PC-9 (cell line): ENCODE data around the gene TM9SF1. TPM values are rescaled to one million over a fixed set of nuclear protein-coding genes. Genes with fewer than 3 reads are reported as not detected.

ENCODE experiments used
- BruUV-seq: library from RNA; stranded (reverse); fragments of 400-500 nt; replicated peaks from 2 replicates; lab custom pipeline; 2021; lab: Mats Ljungman, UMichigan
- CTCF ChIA-PET: fragments of 300-600 bp; sonication (Branson Sonifier 250); formaldehyde crosslinking; loops from one replicate; lab custom pipeline; 2022; ENCODE audit warnings: antibody characterized with exemption; lab: Charles Lee
- POLR2A ChIA-PET: fragments of 300-600 bp; sonication (Branson Sonifier 250); formaldehyde crosslinking; loops from one replicate; lab custom pipeline; 2022; ENCODE audit warnings: antibody characterized with exemption; ENCODE audit not compliant: unreplicated experiment; lab: Charles Lee
- DNase-seq, 2 experiments: peaks; one replicate each; pipeline versions ENCODE4 v3.0.0 to v3.0.0-alpha.2; 2015 to 2022; ENCODE audit warnings: mixed read lengths in 1 of 2
- H2AFZ ChIP-seq: fragments of 200-600 bp; sonication (generic); 2 replicates; pipeline ENCODE4 v1.8.1; 2017; ENCODE audit warnings: antibody characterized with exemption
- H3F3A ChIP-seq: fragments of 200-600 bp; sonication (generic); 2 replicates; pipeline ENCODE4 v1.8.1; 2017; ENCODE audit warnings: antibody characterized with exemption, mild to moderate bottlenecking, low read depth; ENCODE audit not compliant: insufficient read depth
- H3K27ac ChIP-seq: fragments of 200-600 bp; sonication (generic); 2 replicates; pipeline ENCODE4 v1.6.1; 2016; ENCODE audit warnings: mixed run types
- H3K27me3 ChIP-seq: fragments of 200-600 bp; sonication (generic); 2 replicates; pipeline ENCODE4 v1.6.1; 2016; ENCODE audit warnings: low read depth, mixed run types; ENCODE audit not compliant: insufficient read depth
- H3K36me3 ChIP-seq: fragments of 200-600 bp; sonication (generic); 2 replicates; pipeline ENCODE4 v1.6.1; 2016; ENCODE audit warnings: low read depth, mixed run types
- H3K4me1 ChIP-seq: fragments of 200-600 bp; sonication (generic); replicated peaks from 2 replicates; pipeline ENCODE4 v1.6.1; 2016; ENCODE audit warnings: mixed run types; ENCODE audit not compliant: insufficient read depth
- H3K4me2 ChIP-seq: fragments of 200-600 bp; sonication (generic); 2 replicates; pipeline ENCODE4 v1.6.1; 2017; ENCODE audit warnings: mixed run types
- H3K4me3 ChIP-seq: fragments of 200-600 bp; sonication (generic); 2 replicates; pipeline ENCODE4 v1.6.1; 2016; ENCODE audit warnings: mixed run types
- H3K79me2 ChIP-seq: fragments of 200-600 bp; sonication (generic); 2 replicates; pipeline ENCODE4 v1.6.1; 2017; ENCODE audit warnings: low read depth, mixed run types
- H3K9me2 ChIP-seq: fragments of 200-600 bp; sonication (generic); 2 replicates; pipeline ENCODE4 v1.8.1; 2017; ENCODE audit warnings: mild to moderate bottlenecking; ENCODE audit not compliant: insufficient read depth
- H3K9me3 ChIP-seq: fragments of 200-600 bp; sonication (generic); 2 replicates; pipeline ENCODE4 v1.8.1; 2016; ENCODE audit warnings: low read depth; ENCODE audit not compliant: insufficient read depth
- H4K20me1 ChIP-seq: fragments of 200-600 bp; sonication (generic); 2 replicates; pipeline ENCODE4 v1.8.1; 2017; ENCODE audit not compliant: insufficient read depth
- EZH2 ChIP-seq: fragments of 200-600 bp; sonication (generic); IDR thresholded peaks from 2 replicates; pipeline ENCODE4 v1.8.0; 2017; ENCODE audit warnings: antibody characterized with exemption, low read depth
- intact Hi-C: fragments of 100-400 bp; cut with micrococcal nuclease; formaldehyde crosslinking; loops from one replicate; pipeline ENCODE4 v1.10.0; 2022; ENCODE audit not compliant: unreplicated experiment
- total RNA-seq: library from RNA; stranded (reverse); gene quantifications from 2 replicates; pipeline ENCODE4 v1.2.3, GENCODE V29; 2021
- TF ChIP-seq, protein P1 (sequence below): fragments of 200-600 bp; sonication (generic); conservative IDR thresholded peaks from 2 replicates; pipeline ENCODE4 v1.6.1; 2017; ENCODE audit warnings: mixed run types, antibody characterized with exemption, mild to moderate bottlenecking, moderate library complexity

TM9SF1 gene
- total RNA-seq, 1 experiment from 2014 or later: 37.3 TPM

- Histone ChIP-seq H4K20me1 (no peaks in the 10 kb centered on the region), H3K9me3 (no peaks in the 10 kb centered on the region), H3K79me2 (peaks cover 54% of the 10 kb centered on the region), H3K27me3 (no peaks in the 10 kb centered on the region), H3K9me2 (no peaks in the 10 kb centered on the region), H3F3A (peaks cover 7% of the 10 kb centered on the region; the same call in 1 of the 2 replicates), H3K4me2 (peak within 1 kb of the TSS; percentile 96), H3K4me3 (peak within 1 kb of the TSS; percentile 89), H2AFZ (peak within 1 kb of the TSS; percentile 90), H3K27ac (peak within 1 kb of the TSS; percentile 59), H3K4me1 (peaks cover 12% of the 10 kb centered on the region), H3K36me3 (no peaks in the 10 kb centered on the region)
- DNase-seq: no peak
- TF ChIP-seq, protein P1, sequence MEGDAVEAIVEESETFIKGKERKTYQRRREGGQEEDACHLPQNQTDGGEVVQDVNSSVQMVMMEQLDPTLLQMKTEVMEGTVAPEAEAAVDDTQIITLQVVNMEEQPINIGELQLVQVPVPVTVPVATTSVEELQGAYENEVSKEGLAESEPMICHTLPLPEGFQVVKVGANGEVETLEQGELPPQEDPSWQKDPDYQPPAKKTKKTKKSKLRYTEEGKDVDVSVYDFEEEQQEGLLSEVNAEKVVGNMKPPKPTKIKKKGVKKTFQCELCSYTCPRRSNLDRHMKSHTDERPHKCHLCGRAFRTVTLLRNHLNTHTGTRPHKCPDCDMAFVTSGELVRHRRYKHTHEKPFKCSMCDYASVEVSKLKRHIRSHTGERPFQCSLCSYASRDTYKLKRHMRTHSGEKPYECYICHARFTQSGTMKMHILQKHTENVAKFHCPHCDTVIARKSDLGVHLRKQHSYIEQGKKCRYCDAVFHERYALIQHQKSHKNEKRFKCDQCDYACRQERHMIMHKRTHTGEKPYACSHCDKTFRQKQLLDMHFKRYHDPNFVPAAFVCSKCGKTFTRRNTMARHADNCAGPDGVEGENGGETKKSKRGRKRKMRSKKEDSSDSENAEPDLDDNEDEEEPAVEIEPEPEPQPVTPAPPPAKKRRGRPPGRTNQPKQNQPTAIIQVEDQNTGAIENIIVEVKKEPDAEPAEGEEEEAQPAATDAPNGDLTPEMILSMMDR: no peak
- TF ChIP-seq EZH2: no peak
- BruUV-seq: TSS peak; percentile 46
- ChIA-PET POLR2A (no interaction called here), CTCF (no interaction called here)
- intact Hi-C loops: no loop called here
Measured at GRCh38 chr14:24232645-24233537, 37.6 kb upstream of the TM9SF1 start, which contains the start of gene GMPR2. Gene GMPR2, plus strand, starts transcription at chr14:24232929. Its CDS starts 325 bp downstream, at chr14:24233254.

- POLR2A ChIA-PET: no interaction called here
- no TSS peak for BruUV-seq
- TF ChIP-seq, protein P1: no peak
- no peak for TF ChIP-seq EZH2
- Histone ChIP-seq H3F3A (0 out of 2 replicates have a peak, but pooled peaks cover 4% of the 10 kb centered on the region), H3K36me3 (no peaks in the 10 kb centered on the region), H2AFZ (peak within 1 kb of the TSS; percentile 90), H3K27me3 (no peaks in the 10 kb centered on the region), H3K27ac (peak within 1 kb of the TSS; percentile 59), H3K9me2 (no peaks in the 10 kb centered on the region), H3K79me2 (peaks cover 61% of the 10 kb centered on the region), H4K20me1 (no peaks in the 10 kb centered on the region), H3K4me2 (peak within 1 kb of the TSS; percentile 96), H3K9me3 (no peaks in the 10 kb centered on the region), H3K4me1 (peaks cover 12% of the 10 kb centered on the region), H3K4me3 (peak within 1 kb of the TSS; percentile 89)
- CTCF ChIA-PET: no interaction called here
- DNase-seq: peak; percentile 74 to 85
- intact Hi-C loops: no loop called here
Measured at GRCh38 chr14:24232121-24232644, 36.9 kb upstream of the TM9SF1 start, which contains the start of gene NEDD8. Gene NEDD8, minus strand, starts transcription at chr14:24232367. Its CDS starts 100 bp downstream, at chr14:24232267.

DNA sequence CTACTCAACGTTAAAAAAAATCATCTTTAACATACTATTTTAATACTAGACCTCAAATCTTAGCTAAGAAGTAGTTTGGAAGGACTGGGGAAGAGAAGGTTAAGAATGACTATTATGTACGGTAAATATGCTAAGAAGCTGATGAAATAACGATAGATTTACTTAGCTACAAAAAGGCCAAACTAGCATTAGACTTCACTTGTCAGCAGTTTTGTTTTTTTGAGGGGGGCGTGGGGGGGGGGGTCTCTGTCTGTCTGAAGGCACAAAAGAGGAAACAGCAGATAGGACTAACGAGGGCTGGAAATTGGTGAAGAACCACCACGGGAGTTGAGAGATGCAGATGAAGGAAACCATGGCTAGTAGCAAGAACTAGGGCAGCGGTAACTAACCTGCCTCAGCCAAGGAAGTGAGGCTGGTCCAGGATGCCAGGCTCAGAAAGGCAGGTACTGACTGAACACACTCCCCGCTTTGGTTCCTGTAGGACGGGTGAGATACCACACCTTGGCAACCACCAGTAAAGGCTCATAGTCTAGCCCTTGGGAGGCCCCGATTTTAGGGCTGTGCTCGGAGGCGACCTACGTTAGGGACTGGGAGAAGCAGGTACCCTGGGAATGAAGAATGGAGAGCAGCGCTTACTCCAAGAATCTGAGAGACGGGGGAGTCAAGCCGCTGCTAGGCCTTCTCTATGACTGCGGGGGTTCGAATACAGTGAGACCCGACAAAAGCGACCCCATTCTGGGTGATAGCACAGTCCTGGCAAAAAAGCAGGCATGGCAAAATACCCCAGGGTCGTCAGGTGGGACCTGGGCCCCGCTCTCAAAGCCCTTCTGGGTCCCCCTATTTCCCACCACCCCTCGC is 36.3 kb upstream of the TM9SF1 start:
- Histone ChIP-seq H3F3A (0 out of 2 replicates have a peak, but pooled peaks cover 4% of the 10 kb centered on the region), H3K36me3 (no peaks in the 10 kb centered on the region), H3K9me2 (no peaks in the 10 kb centered on the region), H3K4me2 (peak overlapping the region; percentile 96), H3K27me3 (no peaks in the 10 kb centered on the region), H3K9me3 (no peaks in the 10 kb centered on the region), H3K79me2 (peaks cover 68% of the 10 kb centered on the region), H3K4me1 (peaks cover 12% of the 10 kb centered on the region), H2AFZ (peak overlapping the region; percentile 90), H4K20me1 (no peaks in the 10 kb centered on the region), H3K4me3 (peak overlapping the region; percentile 89), H3K27ac (peak overlapping the region; percentile 59)
- intact Hi-C loops: no loop called here
- TF ChIP-seq EZH2: no peak
- TF ChIP-seq, protein P1: no peak
- BruUV-seq: TSS peak; percentile 49
- POLR2A ChIA-PET: no interaction called here
- no peak for DNase-seq
- CTCF ChIA-PET: no interaction called here
